C1 segment of cervical spinal cord (tissue), 14 donors: ENCODE results near the gene VAMP3.

Experiments used
- DNase-seq, 14 donors: peaks; one replicate each; lab custom pipeline; 2025; lab: John Stamatoyannopoulos, UW

The VAMP3 gene, protein sequence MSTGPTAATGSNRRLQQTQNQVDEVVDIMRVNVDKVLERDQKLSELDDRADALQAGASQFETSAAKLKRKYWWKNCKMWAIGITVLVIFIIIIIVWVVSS

DNA sequence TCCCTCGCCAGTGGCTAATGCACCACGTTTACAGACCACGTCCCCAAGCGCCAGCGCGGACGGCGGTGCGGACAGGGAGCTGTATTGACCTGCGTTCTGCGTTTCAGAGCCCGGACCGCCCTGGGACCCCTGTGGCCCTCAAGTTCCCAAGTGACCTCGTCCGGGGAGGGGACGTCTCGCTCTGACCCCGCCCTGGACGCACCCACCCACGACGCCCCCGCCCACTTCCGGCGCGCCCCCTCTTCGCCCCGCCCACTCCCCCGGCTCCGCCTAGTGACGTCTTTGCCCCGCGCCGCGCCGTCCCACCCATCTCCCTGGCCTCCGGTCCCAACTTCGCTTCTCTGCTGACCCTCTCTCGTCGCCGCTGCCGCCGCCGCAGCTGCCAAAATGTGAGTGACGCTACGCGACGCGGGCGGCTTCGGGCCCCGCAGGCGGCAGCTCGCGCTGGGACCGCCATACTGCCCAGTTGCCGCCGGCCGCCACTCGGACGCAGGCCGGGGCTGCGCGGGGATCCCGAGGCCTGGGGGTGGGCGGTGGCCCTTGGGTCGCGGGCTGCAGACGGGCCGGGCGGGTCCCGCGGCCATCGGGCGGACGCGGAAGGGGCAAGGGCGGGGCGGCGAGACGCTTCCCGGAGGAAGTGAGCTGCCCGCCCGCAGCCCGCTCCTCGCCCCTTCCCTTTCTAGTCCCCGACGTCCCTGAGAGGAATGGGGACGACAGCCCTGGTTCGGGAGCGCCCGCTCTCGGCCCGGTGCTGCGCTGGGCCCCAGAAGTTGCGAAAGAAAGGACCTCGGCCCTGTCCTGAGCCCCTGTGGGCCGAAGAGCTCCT lies at the start of gene VAMP3:
Gene VAMP3, plus strand, starts transcription at position 300 of the 826 bp plus-strand sequence. Its CDS starts 88 bp downstream, at position 388.
- DNase-seq, result peak in 13 of 14 donors; percentile 38 to 92 (median 82)

DNA sequence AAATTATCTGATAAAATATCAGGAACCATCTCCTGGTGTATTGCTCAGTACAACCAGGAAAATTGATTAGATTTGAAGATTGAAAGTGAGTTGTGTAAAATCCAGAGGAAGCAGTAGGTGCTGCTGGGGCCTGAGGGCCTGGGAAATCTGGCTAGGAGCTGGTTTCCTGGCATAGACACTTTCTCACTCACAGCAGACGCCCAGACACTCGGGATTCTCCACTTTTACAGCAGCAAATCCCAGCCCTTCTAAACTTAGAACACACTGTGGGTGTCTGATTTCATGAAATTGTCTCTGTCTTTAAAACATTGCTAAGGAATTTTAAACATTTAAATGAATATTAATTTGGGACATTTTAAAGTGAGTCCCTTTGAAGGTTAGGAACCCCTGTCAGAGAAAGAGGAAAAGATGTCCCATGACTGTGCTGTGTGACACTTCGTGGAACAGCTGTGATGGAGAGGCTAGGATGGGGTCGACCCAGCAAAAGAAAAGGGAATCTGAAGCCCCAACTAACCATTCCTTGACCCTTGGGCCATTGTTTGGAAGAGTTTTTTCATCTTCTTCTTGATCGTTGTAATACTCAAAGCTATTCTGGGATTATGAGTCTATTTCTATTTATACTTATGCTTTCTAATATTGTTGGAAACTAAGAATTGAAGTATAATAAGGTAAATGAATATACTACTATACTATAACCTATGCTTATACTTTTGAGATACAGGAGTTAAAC lies 49.0 kb upstream of the VAMP3 start:
- DNase-seq, result no peak

DNA sequence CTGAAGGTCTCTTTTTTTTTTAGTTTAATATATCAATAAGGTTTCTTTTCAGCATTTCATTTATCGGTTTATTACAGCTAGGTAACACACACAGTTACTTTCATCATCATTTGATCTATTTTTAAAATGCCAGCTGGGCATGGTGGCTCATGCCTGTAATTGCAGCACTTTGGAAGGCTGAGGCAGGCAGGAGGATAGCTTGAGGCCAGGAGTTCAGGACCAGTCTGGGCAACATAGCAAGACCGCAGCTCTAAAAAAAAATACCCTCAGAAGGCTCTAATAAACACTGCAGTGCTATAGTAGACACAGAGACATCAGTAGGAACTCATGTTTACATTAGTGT lies 48.5 kb upstream of the VAMP3 start:
- DNase-seq, result no peak

DNA sequence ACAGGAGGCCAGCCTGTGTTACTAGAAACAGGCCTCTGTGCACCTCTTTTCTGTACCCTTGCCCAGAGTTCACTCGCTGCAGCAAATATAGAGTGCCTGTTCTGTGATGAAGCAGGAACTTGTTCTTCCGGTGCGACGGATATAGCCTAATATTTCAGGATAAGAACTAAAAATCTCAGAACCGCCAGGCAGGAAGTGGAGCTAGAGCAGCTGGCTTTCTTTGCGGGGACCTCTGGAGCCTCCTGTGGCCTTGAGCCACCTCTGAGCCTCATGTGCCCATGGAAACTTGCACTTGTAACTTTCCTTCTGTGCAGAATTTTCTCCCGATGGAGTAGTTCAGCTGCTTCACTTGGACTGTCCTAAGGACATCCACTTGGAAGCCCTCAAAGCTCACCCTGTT lies 44.5 kb upstream of the VAMP3 start:
- no peak for DNase-seq

DNA sequence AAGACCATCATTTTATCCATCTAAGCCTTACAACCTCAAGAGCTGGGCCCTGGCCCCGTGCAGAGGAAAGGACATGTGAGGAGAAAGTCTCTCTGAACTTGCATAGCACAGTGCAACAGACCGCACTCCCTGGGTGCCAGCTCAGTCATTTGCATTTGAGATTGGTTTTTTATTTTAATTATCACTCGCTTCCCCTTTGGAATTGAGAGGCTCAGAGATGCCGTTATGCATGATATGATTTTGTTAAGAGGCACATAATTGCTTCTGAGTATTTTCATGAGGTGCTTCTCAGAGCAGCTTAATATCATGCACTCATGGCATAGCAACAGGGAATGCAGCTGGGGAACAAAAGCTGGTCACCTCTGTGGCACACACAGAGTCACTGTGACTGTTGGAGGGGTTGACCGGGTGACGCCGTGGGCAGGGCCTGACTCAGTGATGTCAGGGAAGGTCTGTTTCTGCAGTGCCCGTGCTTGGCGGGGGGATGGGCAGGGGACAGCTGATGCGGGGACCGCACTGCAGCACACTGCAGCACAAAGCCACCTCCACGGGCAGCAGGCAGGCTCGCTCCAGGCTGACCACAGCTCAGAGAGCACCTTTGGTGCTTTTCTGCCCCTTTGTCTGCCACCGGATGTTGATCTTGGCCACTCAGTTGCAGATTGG lies 43.2 kb upstream of the VAMP3 start:
- DNase-seq, result peak in 12 of 14 donors; percentile 30 to 82 (median 52)

DNA sequence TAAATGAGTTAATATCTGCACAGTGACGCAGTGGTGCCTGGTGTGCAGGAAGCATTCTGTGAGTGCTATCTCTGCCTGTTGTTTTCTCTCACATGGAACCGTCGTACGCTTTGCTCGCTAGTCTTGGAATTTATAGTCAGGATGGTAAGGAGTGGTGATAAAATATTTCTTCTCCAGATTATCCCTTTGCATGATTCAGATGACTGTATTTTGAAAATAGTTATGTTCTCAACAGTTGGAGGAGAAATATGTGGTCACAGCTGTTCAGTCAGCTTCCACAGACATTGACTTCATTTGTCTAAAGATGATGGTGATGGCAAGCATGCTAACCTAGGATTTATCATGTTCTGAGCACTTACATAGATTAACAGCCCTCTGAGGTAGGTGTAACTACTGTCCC lies 41.3 kb upstream of the VAMP3 start:
- DNase-seq, result no peak

DNA sequence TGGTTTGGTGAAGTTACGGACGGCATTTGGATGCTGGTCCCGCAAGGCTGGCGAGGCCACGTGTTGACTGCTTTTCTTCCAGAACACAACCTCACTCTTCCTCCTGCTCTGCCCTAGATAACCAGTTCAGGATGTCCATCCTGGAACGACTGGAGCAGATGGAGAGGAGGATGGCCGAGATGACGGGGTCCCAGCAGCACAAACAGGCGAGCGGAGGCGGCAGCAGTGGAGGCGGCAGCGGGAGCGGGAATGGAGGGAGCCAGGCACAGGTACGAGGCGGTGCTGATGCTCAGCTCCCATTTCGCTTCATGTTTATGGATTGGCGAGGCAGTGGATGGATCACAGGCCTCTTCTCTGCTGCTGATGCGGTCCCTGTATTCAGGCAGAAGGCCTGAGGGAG lies 38.8 kb upstream of the VAMP3 start:
- DNase-seq, result no peak

DNA sequence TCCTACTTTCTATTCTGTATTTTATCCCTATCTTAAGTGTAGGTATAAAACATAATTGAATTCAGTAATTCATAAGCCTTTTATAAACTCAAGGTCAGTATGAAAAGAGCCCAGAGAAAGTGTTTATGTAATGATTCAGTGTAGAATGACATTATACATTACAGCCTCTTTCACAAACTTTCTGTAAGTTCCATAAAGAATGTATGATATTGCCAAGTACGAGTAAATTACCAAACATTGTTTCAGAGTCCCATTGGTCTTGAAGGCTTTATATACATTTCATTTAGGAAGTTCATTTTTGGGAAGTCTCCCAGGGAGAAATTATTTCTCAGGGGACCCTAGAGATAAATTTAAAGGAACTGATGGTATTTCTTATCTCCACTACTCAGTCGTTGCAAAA lies 37.8 kb upstream of the VAMP3 start:
- no peak for DNase-seq

DNA sequence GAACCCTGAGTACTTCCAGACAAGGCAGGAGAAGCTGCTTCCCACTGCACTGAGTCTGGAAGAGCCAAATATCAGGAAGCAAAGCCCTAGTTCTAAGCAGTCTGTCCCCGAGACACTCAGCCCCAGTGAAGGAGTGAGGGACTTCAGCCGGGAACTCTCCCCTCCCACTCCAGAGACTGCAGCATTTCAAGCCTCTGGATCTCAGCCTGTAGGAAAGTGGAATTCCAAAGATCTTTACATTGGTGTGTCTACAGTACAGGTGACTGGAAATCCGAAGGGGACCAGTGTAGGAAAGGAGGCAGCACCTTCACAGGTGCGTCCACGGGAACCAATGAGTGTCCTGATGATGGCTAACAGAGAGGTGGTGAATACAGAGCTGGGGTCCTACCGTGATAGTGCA lies 33.1 kb upstream of the VAMP3 start:
- DNase-seq, result no peak

DNA sequence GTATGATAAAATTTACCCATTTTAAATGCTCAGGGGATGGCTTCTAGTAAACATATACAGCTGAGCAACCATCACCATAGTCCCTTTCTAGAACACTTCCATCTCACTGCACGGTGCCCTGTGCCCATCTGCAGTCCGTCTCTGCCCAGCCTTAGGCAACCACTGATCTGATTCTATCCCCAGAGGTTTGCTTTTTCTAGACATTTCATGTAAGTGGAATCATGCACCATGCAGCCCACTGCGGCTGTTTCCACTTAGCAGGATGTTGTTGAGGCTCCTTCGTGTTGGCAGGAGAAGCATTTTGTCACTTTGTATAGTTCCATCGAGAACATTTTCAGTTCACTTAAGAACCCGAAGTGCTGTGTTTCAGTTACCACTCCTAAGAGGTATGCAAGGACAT lies 27.8 kb upstream of the VAMP3 start:
- no peak for DNase-seq

DNA sequence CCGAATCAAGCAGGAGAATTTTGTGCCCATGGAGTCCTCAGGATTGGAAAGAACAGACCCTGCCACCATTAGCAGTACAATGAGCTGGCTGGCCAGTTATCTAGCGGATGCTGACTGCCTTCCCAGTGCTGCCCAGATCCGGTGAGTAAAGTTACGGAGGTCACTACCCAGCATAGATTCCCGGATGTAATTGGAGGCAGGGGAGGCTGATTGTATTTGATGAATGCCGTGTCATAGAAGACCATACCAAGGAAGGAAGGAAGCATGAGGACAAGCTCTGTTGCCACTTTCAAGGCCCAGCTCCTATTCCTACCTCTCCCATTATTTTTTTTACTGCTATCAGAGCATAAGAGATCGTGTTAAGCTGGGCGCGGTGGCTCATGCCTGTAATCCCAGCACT lies 26.2 kb upstream of the VAMP3 start:
- no peak for DNase-seq

DNA sequence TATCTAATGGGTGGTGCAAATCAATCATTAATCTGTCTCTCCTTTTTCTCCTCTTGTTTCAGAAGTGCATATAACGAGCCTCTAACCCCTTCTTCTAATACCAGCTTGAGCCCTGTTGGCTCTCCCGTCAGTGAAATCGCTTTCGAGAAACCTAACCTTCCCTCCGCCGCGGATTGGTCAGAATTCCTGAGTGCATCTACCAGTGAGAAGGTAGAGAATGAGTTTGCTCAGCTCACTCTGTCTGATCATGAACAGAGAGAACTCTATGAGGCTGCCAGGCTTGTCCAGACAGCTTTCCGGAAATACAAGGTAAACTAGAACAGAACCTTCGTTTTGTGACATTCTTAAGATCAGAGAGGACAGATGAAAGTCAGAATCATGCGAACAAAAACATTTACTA lies 25.3 kb upstream of the VAMP3 start:
- DNase-seq, result no peak

DNA sequence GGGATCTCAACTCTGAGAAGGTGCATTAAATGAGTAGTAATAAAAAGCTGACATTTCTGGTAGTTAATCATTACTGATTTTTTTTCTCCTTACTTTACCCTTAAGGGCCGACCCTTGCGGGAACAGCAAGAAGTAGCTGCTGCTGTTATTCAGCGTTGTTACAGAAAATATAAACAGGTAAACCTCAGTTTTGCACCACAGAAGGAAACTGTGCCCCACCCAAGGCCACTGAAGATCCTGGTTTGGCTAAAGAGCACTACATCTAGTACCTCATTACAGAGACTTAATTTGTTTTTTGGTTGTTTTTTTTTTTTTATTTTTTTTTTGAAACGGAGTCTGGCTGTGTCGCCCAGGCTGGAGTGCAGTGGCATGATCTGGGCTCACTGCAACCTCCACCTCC lies 23.5 kb upstream of the VAMP3 start:
- no peak for DNase-seq

DNA sequence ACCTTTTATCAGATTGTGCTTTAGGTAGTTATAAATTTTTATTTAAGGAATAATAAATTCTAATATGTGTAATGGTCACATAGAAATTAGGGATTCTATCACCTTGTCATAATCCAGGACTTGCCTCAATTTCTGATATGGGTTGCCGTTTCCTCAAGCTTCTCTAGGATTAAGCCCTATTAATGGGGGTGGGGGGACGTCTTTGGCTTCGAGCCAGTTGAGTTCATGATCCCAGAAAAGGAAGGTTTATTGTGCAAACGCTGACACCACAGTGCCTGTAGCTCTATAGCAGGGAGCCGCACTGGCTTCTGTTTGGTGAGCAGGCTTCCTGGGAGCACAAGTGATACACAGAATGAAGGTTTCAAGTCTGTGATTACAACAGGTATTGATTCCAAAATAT lies 22.0 kb upstream of the VAMP3 start:
- no peak for DNase-seq

DNA sequence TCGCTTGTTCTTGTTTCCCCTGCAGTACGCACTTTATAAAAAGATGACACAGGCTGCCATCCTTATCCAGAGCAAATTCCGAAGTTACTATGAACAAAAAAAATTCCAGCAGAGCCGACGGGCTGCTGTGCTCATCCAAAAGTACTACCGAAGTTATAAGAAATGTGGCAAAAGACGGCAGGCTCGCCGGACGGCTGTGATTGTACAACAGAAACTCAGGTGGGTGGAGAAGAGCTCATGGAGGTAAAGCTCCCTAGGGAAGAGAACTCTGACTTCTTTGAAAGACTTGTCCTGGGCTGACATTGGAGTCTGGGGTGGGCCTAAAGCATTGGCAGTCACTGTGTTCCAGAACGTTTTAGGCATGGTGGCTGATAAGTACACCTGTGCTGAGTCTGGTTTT lies 19.9 kb upstream of the VAMP3 start:
- DNase-seq, result no peak

DNA sequence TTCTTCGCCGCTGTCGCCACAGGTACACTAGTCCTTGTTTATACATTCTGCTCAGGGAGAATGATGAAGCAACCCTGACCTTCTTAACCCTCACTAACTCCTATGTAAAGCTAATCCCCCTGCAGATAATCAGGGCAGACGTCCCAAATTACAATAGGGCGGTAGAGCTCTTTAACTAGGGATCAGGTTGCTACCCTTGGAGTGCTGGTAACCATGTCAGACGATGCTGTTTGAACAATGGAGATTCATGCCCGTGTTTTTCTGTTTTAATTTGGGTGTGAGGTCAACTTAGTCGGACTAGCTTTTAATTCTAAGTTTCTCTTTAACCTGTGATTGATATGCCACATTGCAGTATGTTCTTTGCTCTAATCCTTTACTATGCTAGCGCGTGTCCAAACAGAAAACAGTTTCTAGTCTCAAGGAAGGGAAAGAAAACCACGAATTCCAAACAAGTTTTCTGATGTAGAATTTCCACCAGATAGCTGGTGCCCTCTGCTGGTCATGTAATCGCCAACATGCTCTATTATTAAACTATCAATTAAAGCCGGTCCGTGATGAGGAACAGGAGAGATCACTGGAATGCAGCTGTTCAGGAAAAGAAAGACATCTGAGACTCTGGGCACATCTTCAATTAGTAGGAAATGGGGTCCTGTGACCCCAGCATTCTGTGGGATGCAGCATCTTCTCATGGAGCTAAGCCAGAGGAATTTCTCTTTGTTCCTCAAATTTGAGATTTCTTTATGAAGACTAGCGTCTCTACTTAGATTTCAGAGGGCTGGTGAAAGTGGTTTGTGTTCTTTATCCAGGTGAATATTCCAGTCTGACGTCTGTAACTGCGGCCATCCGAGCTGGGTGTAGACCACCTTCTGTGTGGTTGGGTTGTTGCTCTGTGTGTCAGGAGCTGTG lies 18.3 kb upstream of the VAMP3 start:
- DNase-seq, result peak in 10 of 14 donors; percentile 6 to 60 (median 38)

DNA sequence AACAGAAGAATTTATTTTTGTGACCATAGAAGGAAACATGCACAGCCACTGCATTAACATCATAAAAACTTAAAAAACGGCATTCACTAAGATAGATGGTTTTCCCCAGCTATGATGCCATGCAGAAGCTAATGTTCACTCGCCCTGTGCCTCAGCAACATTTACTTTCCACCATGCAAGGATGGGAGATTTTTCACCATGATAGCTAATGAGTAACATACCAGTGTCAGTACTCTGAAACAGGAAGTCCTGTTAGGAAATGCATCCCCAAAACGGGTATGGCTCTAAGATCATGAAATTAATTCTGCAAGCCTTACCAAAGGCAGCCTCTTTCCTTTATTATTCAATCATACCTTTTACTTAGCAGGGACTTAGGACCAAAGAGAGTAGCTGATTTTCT lies 17.5 kb upstream of the VAMP3 start:
- DNase-seq, result no peak

DNA sequence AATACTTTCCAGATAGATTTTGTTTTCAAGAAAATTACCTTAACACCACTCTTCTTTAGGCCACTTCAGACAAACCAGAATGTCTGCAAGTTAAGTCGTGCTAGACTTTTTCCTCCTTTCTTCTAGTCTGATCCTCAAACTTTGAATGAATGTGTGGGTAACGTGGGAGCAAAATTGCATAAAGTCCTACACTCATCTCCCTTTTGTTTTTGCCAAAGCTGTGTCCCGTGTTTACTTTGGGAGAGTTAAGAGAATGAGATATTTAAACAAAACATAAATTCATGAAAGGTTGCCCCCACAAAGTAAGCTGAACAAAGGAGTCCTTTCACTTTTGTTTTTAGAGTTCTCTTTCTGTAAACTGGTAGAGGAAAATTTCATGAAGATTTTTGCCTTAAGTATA lies 16.9 kb upstream of the VAMP3 start:
- no peak for DNase-seq

DNA sequence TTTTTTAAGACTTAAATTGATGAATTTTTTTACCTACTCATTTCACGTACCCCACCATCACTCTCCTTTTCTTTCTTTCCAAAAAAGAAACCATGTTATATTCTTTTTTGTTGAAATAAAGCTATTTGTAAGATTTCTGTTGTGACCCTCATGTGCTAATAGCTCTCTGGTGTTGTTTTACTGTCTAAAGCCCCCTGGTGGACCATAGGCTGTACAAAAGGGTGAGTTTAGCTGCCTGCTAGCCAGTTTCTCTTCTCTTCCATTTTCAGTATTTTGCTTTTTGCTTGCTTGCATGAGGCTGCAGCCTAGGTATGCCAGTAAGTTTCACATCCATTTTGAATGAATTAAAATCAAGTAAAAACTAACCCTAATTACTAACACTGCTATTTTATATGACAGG lies 15.6 kb upstream of the VAMP3 start:
- DNase-seq, result no peak

DNA sequence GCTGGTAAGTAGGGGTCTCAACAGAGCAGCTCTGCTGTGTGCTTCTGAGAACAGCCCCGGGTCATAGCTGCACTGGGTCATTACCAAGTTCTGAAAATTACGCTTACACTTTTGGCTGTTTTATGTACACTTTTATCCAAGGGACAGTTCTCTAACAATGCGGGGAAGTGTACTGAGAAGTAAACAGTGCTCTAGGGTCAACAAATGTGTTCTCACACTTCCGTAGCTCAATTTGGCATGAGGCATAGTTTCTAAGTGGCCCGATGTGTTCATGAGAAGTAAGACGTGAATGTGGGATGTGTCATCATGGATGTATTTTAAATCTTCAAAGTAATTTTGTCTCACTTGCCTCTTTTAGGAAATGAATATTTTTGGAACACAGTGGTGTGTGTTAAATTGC lies 10.9 kb upstream of the VAMP3 start:
- no peak for DNase-seq

DNA sequence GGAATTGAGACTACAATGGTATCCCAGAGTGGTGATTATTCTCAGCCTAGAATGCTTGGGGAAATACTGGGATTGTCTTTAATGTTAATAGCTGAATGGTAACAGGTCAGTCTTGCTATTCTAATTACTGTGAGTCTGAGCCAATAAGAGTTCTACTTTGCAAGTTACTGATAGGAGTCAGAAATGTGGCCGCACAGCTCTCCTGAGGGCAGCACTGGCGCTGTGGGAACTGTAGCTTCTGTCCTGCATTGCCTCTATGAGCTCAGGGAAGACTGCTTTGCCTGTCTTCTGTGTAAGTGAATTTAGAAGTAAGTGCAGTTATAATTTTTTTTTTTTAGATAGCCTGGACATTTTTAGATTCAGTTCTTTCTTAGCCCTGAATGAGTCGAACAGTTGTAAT lies 10.0 kb upstream of the VAMP3 start:
- DNase-seq, result no peak
